GM13977 (cell line): ENCODE results near the gene ABLIM2.
"Not testable (repeated sequence)": the region's sequence is repeated elsewhere in the genome, so short reads cannot be mapped to it uniquely, and the experiment has no call there.

Source experiments
- DNase-seq: peaks from one replicate; pipeline ENCODE4 v3.0.0; 2012; ENCODE audit warnings: low spot score
- CTCF ChIP-seq: IDR thresholded peaks from 2 replicates; pipeline ENCODE4 v1.5.1; 2012; ENCODE audit warnings: mild to moderate bottlenecking, control low read depth; ENCODE audit not compliant: insufficient read depth; ENCODE audit errors: extremely low read depth, missing control alignments
- in situ Hi-C: fragments of 300-500 bp; cut with MboI; formaldehyde crosslinking; loops from one replicate; pipeline ENCODE4 v1.12.0; 2022; ENCODE audit warnings: low sequenced_read_pairs, low pct_unique_long_range_greater_than_20kb, mixed read lengths, inconsistent platforms; ENCODE audit not compliant: unreplicated experiment

Gene ABLIM2

GRCh38 chr4:8142556-8142955, 16.1 kb downstream of the ABLIM2 start:
- TF ChIP-seq CTCF: no peak
- in situ Hi-C loops: no loop called here
- no peak for DNase-seq

GRCh38 chr4:8141935-8142334, 16.7 kb downstream of the ABLIM2 start:
- no peak for DNase-seq
- no peak for TF ChIP-seq CTCF
- in situ Hi-C loops: no loop called here

GRCh38 chr4:8140915-8141314, 17.7 kb downstream of the ABLIM2 start:
- in situ Hi-C loops: no loop called here
- DNase-seq: no peak
- no peak for TF ChIP-seq CTCF

- in situ Hi-C loops, DNase-seq: not testable (repeated sequence)
Measured at GRCh38 chr4:8139726-8140125, 18.9 kb downstream of the ABLIM2 start.

GRCh38 chr4:8136972-8137710, 21.5 kb downstream of the ABLIM2 start:
- no peak for TF ChIP-seq CTCF
- no peak for DNase-seq
- in situ Hi-C loops: no loop called here

GRCh38 chr4:8136529-8136928, 22.1 kb downstream of the ABLIM2 start:
- no peak for DNase-seq
- TF ChIP-seq CTCF: no peak
- in situ Hi-C loops: no loop called here

- in situ Hi-C loops: no loop called here
- DNase-seq: no peak
- TF ChIP-seq CTCF: no peak
Measured at GRCh38 chr4:8135666-8136065, 22.9 kb downstream of the ABLIM2 start.
